ENCODE results near the gene PRX. TPM values are rescaled to one million over a fixed set of nuclear protein-coding genes. Genes with fewer than 3 reads are reported as not detected.

Gene PRX
- total and polyA plus RNA-seq, 2 of the 13 experiments (the other 11 are each of a cell fraction or from before 2014, with no cell fraction given), result 0.66 TPM

DNA sequence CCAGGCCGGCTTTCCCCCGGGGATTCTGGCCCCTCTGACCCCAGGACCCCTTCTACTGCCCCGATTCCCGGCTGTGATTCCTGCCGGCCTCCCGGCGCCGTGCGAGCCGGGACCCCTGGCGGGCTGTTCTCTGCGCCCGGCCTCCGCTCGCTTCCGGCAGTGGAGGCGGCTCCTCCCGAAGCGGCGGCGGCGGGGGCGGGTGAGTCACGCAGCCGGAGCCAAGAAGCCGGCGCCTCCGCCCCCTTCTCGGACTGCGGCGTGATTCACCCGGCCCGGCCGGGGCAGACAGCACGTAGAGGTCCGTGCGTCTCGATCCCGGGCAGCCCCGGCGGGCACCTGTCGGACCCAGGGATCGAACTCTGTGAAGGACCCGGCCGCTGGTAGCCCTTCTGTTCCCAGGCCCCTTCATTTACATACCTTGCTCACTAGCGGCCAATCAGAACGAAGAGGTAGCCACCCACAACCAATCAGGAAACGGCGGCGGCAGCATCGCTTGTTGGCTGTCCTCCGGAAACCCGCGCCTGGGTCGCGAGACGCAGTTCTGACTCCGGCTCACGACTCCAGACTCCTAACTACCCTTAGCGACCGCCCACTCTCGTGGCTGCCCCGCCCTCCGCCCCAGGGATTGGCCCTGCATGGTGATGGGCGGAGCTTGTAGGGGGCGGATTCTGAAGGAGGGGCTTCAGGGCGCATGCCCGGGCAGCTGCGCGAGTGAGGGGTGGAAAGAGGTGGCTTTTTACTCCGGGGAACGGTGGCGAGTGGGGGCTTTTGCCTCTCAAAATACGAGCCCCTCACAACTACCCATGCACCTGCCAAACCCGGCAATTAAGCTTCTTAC, 12.5 kb upstream of the PRX start, which contains the start of gene SERTAD1 (continued):
- peak; percentile 67; the same call in 1 of the 2 replicates for TF ChIP-seq YEATS4 (CRISPR knock-in tag; IDR thresholded peaks at IDR 0.05; ENCODE audit: borderline replicate concordance)
- TF ChIP-seq, protein P1, sequence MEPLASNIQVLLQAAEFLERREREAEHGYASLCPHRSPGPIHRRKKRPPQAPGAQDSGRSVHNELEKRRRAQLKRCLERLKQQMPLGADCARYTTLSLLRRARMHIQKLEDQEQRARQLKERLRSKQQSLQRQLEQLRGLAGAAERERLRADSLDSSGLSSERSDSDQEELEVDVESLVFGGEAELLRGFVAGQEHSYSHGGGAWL (CRISPR knock-in tag; IDR thresholded peaks at IDR 0.05), result peak; percentile 33; the same call in 1 of the 2 replicates
- no peak for TF ChIP-seq YEATS2 (CRISPR knock-in tag; IDR thresholded peaks at IDR 0.05; ENCODE audit: borderline replicate concordance)
- TF ChIP-seq REXO4 (CRISPR knock-in tag; IDR thresholded peaks at IDR 0.05; ENCODE audit: borderline replicate concordance), result no peak
- TF ChIP-seq ZNF343 (CRISPR knock-in tag; IDR thresholded peaks at IDR 0.05), result 0 out of 2 replicates have a peak, but pooled peaks have one; percentile 42
- no peak for TF ChIP-seq MZF1 (CRISPR knock-in tag; IDR thresholded peaks at IDR 0.05; ENCODE audit: borderline replicate concordance)
- TF ChIP-seq, protein P2, sequence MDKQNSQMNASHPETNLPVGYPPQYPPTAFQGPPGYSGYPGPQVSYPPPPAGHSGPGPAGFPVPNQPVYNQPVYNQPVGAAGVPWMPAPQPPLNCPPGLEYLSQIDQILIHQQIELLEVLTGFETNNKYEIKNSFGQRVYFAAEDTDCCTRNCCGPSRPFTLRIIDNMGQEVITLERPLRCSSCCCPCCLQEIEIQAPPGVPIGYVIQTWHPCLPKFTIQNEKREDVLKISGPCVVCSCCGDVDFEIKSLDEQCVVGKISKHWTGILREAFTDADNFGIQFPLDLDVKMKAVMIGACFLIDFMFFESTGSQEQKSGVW (CRISPR knock-in tag; IDR thresholded peaks at IDR 0.05; ENCODE audit: borderline replicate concordance), result no peak
- no peak for TF ChIP-seq KLF13 (CRISPR knock-in tag; IDR thresholded peaks at IDR 0.05)
- no peak for TF ChIP-seq CHCHD3 (CRISPR knock-in tag; IDR thresholded peaks at IDR 0.05)
- TF ChIP-seq MXI1 (IDR thresholded peaks at IDR 0.05; ENCODE audit: borderline replicate concordance, low read depth, low read length), result peak; percentile 59; the same call in 1 of the 3 replicates
- TF ChIP-seq EHMT2 (IDR thresholded peaks at IDR 0.05; ENCODE audit: borderline replicate concordance, low read depth, low read length), result no peak
- TF ChIP-seq ZNF780A (CRISPR knock-in tag; IDR thresholded peaks at IDR 0.05), result no peak
- TF ChIP-seq MXD4 (CRISPR knock-in tag; IDR thresholded peaks at IDR 0.05), result peak; percentile 26; the same call in 1 of the 2 replicates
- TF ChIP-seq ZNF557 (CRISPR knock-in tag; IDR thresholded peaks at IDR 0.05), result no peak
- TF ChIP-seq ZNF124 (CRISPR knock-in tag; IDR thresholded peaks at IDR 0.05), result no peak
- TF ChIP-seq ZNF792 (CRISPR knock-in tag; IDR thresholded peaks at IDR 0.05), result no peak
- peak; percentile 67; the same call in 1 of the 2 replicates for TF ChIP-seq ZNF770 (CRISPR knock-in tag; IDR thresholded peaks at IDR 0.05)
- no peak for TF ChIP-seq XRCC5 (optimal IDR thresholded peaks at IDR 0.05; ENCODE audit: low read length)
- TF ChIP-seq ZNF234 (CRISPR knock-in tag; conservative IDR thresholded peaks at IDR 0.05), result 0 out of 2 replicates have a peak, but pooled peaks have one; percentile 38
- TF ChIP-seq TCF7 (IDR thresholded peaks at IDR 0.05; ENCODE audit: low read depth), result no peak
- TF ChIP-seq PRMT3 (CRISPR knock-in tag; IDR thresholded peaks at IDR 0.05; ENCODE audit: borderline replicate concordance, low read depth), result no peak
- TF ChIP-seq DMAP1 (CRISPR knock-in tag; IDR thresholded peaks at IDR 0.05), result peak; percentile 23; the same call in 1 of the 2 replicates
- TF ChIP-seq ZNF501 (CRISPR knock-in tag; IDR thresholded peaks at IDR 0.05), result peak; percentile 82
- peak; percentile 59 for TF ChIP-seq ZEB1 (IDR thresholded peaks at IDR 0.05; ENCODE audit: insufficient replicate concordance, low read depth)
- TF ChIP-seq ZNF883 (CRISPR knock-in tag; IDR thresholded peaks at IDR 0.05; ENCODE audit: not compliant biosample characterization), result peak; percentile 30
- no peak for TF ChIP-seq STAT5B (CRISPR knock-in tag; IDR thresholded peaks at IDR 0.05)
- TF ChIP-seq NFYC (CRISPR knock-in tag; IDR thresholded peaks at IDR 0.05), result peak; percentile 93
- TF ChIP-seq MAF1 (CRISPR knock-in tag; IDR thresholded peaks at IDR 0.05; ENCODE audit: borderline replicate concordance), result no peak
- TF ChIP-seq ZNF138 (CRISPR knock-in tag; IDR thresholded peaks at IDR 0.05; ENCODE audit: low read depth), result 0 out of 2 replicates have a peak, but pooled peaks have one; percentile 44

Measured in HepG2 (cell line).